GM21528 (cell line): Measurements from ENCODE around the gene TYW3.
"Not testable (repeated sequence)": the region's sequence is repeated elsewhere in the genome, so short reads cannot be mapped to it uniquely, and the experiment has no call there.

Experiments
- ATAC-seq: cut with Tn5 transposase; IDR thresholded peaks from one replicate; pipeline ENCODE4 v1.9.1; 2021; ENCODE audit warnings: mild to moderate bottlenecking, moderate library complexity; ENCODE audit not compliant: unreplicated experiment, low FRiP score

The TYW3 gene

DNA sequence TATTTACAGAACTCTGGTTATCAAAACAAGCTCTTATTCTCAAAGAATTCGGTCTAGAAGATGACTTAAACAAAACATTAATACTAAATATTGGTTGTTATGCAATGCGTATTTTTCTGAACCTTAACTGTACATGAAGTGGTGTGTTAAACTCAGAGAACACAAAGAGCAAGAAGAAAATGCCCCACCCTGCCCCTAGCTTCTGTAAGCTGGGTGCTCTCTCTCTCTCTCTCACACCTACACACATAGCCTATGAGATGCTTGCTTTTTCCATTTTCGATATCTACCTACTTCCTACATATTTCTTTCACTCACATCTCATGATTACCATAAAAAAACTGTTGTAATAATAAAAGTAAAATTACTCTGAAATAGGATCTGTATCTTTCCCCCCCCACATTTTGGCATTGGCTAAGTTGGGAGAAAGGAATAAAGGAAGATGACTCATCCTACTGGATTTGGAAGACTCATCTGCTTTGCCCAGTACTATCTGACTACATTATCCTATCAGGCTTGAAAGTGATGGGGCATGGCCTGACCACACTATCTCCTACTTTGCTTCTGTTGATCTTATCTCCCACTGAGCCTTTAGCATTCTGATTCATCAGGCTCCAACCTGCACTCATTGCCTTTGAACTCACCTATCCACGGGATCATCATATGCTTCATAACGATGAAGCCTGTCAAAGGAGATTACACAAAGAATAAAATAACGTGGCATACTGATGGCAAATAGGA lies 3.0 kb upstream of the TYW3 start:
- ATAC-seq, result no peak

DNA sequence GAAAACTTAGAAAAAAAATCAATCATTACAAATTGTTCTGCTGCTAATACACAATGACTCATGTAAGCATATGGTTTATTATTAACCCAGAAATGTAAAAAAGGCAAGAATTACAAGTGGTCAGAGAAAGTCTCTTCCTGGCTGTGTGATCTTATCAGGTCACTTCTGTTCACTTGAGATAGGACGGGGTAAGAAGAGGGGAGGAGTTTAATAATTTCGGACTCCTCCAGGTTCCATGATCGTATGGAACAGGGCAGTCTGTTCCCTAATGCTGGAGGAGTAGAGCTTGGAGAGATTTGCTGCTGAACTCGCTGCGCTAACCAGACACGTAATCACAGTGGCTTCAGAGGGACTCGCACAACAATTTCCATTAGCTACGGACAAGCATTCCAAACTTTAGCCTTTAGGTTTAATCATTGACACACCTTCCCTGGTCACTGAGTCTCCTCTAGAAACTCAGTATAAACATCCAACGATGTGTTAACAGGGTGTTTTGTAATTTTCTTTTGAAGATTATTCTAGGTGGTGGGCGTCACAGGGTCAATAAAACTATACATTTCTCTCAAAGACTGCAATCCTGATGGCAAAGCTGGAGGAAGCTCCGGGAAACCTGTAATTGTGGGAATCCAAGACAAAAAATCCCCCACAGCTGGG lies 1.4 kb upstream of the TYW3 start:
- ATAC-seq, result peak; percentile 14

DNA sequence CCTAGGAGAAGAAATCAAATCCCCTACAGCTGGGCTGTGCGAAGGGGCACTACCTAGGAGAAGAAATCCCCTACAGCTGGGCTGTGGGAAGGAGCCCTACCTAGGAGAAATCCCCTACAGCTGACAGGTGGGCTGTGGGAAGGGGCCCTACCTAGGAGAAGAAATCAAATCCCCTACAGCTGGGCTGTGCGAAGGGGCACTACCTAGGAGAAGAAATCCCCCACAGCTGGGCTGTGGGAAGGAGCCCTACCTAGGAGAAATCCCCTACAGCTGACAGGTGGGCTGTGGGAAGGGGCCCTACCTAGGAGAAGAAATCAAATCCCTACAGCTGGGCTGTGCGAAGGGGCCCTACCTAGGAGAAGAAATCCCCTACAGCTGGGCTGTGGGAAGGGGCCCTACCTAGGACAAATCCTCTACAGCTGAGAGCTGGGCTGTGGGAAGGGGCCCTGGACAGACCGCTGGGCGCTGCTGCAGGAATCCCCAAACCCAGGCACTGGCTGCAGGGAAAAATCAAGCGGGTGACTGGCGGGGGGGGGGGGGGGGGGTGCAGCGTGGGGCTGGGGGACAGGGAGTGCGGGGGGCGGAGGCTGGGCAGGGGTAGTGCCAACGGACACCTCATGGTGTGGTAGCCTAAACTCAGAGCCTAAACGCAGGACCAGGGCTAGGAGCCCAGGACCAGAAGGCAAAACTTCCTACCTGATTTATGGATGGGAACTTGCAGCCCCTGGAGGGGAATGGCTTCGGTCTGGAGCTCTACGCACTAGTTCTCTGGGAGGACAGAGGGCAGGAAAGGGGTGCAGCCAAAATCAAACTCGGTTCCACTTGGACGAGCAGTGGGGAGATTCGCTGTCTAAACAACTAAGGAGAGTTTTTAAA lies 643 bp upstream of the TYW3 start:
- ATAC-seq, result peak; percentile 18

DNA sequence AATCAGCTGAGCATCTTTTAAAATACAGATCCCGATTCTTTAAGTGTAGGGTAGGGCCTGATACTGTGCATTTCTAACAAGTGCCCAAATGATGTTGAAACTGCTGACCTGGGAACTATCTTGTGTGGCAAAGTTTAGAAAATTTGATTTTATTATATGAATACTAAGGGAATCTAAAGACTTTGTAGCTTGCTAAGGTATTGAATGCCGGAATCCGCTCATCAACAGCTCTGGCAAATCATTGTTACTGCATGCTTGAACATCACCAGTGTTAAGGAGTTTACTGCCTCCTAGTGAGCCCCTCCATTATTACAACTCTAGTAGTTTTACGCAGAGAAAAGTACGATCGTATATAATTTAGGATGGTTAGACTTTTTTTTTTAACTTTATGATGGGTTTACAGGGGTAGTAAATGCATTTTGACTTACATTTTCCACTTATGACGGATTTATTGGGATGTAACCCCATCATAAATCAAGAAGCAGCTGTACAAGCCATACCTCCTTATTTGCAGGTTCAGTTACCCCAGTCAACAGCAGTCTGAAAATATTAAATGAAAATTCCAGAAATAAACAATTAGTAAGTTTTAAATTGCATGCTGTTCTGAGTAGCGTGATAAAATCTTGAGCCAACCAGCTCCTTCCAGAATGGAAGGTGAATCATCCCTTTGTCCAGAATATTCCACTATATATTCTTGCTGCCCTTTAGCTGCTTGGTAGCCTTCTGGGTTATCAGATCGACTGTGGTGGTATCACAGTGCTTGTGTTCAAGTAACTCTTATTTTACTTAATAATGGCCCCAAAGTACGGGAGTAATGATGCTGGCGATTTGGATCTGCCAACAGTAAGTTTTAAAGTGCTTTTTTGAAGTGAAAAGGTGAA lies 892 bp downstream of the TYW3 start:
- peak; percentile 63 for ATAC-seq

DNA sequence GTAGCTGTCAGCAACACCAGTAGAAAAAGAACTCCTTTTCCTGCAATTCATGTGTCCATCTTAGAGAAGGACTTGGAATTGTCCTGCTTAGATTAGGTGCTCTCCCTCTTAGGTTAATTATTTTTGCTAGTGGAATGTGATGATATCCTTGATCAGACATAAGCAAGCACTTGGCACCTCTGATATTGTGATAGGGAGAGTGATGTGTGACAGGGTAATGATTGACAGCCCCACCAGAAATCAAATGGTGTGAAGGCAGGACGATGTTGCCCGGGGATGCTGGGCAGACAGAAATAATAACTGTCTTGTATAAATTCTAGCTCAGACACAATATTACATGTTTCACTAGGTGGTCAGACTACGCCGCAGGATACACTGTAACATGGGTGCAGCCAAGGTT lies 4.4 kb downstream of the TYW3 start:
- no peak for ATAC-seq

DNA sequence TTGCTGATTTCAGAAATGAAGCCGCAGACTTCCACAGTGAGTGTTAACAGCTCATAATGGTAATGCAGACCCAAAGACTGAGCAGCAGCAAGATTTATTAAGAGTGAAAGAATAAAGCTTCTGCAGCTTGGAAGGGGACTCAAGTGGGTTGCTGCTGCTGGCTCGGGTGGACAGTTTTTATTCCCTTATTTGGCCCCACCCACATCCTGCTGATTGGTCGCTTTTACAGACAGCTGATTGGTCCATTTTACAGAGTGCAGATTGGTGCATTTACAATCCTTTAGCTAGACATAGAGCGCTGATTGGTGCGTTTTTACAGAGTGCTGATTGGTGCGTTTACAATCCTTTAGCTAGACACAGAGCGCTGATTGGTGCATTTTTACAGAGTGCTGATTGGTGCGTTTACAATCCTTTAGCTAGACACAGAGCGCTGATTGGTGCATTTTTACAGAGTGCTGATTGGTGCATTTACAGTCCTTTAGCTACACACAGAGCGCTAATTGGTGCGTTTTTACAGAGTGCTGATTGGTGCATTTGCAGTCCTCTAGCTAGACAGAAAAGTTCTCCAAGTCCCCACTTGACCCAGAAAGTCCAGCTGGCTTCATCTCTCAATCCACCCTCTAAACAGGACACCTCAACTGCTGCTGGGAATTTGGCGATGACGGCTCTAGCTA lies 7.5 kb downstream of the TYW3 start:
- not testable (repeated sequence) for ATAC-seq

DNA sequence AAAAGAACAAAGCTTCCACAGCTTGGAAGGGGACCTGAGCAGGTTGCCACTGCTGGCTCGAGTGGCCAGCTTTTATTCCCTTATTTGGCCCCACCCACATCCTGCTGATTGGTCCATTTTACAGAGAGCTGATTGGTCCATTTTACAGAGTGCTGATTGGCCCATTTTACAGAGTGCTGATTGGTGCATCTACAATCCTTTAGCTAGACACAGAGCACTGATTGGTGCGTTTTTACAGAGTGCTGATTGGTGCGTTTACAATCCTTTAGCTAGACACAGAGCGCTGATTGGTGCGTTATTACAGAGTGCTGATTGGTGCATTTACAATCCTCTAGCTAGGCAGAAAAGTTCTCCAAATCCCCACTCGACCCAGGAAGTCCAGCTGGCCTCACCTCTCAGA lies 12.3 kb downstream of the TYW3 start:
- not testable (repeated sequence) for ATAC-seq

DNA sequence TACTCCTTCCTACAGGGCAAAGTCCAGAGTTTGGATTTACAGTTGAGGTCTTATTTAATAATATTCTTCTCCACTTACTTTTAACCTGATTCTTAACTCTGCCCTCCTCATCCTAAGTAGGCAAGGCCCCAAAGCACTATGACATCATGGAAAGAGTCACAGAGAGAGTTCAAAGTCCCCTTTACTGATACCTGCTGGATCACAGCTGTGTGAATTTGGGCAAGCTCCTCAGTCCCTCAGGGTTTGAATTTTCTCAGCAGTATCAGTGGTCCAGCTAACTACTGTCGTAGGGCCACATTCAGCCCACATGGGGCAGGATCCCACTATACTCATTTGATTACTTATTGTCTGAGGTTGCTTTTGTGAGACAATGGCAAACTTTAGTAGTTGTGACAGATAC lies 16.0 kb downstream of the TYW3 start:
- ATAC-seq, result no peak

DNA sequence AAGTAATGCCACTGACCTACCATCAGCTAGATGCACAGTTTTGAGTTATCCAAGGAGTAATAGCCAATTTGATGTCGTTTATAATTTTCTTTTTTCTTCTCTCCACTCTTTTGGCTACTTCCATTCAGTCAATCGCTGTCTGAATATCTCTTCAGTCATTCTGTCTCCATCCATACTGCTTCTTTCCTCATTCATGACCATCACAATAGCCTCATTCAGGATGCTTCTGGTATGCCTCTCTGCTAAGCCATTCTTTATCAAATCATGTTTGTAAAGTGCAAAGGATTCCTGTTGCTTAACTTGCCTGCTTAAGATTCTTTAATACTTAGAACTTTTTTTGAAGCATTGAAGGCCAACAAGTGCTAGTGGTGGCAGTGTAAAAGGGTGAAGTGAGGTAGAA lies 20.2 kb downstream of the TYW3 start:
- ATAC-seq, result no peak

DNA sequence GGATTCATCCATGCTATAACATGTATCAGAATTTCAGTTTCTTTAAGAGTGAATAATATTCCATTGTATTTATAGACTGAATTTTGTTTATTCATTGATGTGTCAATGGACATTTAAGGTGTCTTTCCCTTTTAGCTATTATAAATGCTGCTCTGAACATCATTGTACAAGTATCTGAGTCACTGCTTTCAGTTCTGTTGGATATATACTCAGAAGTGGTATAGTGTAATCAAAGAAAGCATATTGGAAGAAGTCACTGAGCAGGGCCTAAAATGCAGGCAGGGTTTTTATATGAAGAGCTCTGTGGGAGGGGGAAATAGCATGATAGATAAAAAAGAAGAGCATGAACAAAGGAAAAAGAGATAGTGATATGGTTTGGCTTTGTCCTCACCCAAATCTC lies 22.5 kb downstream of the TYW3 start:
- ATAC-seq, result no peak

DNA sequence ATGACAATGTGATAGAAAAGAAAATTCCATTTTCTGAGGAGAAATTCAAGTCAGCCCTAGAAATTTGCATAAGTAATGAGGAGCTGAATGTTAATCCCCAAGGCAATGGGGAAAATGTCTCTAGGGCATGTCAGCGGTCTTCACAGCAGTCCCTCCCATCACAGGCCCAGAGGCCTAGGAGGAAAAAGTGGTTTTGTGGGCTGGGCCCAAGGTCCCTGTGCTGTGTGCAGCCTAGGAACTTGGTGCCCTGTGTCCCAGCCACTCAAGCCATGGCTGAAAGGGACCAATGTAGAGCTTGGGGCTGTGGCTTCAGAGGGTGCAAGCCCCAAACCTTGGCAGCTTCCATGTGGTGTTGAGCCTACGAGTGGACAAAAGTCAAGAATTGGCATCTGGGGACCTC lies 23.7 kb downstream of the TYW3 start:
- ATAC-seq, result not testable (repeated sequence)

DNA sequence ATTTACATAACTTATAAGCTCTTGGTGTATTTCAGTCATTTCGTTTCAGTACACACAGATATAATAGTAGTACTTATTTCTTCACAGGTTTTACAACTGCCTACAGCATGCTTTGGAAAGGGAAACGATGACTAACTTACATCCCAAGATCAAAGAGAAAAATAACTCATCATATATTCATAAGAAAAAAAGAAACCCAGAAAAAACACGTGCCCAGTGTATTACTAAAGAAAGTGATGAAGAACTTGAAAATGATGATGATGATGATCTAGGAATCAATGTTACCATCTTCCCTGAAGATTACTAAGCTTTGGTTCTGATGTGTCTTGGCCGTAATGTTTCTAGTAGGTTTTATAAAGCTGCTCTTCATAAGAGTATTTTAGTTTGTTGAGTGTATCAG lies 30.9 kb downstream of the TYW3 start:
- no peak for ATAC-seq

DNA sequence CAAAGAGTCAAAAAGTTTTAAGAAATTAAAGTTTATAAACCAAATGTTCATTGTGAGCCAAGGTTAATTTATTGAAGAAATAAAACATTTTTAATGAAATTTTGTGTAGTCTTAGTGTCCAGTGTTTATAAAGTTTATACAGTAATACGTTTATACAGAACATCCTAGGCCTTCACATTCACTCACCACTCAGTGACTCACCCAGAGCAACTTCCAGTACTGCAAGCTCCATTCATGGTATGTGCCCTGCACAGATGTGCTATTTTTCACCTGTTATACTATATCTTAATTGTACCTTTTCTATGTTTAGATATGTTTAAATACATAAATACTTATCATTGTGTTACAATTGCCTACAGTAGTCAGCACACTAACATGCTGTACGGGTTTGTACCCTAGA lies 33.6 kb downstream of the TYW3 start:
- no peak for ATAC-seq

DNA sequence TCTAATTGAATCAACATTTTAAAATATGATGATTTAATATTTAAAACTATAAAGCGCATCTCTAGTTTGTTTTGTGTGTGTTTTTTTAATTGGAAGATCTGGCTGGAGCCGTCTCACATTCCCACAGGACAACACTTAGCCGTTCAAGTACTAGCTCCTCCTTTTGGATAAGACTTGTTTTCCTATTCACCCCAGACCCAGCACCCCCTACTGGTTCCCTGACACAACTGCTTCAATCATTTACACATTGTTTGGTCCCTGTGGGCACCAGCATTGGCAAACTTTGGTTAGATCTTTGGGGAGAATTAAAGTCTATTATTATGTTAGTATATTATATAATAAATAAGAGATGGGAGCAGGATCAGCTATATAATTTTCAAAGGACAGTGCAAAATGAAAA lies 34.5 kb downstream of the TYW3 start:
- no peak for ATAC-seq

DNA sequence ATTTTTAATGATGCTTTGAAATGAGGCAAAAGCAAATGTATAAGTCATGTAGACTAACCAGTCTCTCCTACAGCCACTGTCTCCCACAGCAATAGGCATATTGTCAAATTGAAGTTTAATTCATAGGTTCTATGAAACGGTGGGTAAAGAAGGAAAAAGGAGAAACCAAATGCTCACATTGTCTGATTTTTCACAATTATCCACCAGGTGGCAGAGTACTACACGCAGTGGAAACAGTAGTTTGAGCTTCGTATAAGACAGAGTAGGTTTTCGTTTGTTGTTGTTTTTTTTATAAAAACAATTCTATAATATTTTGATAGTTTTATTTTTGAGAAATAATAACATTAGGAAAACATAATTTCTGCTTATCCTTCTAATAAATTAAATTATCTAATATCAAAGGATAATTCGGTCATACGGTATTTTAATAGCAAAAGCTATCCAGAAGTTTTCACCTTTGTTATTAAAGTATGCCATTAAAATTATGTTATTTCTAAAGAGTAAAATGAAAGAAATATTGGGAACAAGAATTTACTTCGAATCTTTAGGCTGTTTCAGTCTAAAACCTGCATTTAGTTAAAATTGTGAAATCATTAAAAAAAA lies 39.1 kb downstream of the TYW3 start:
- ATAC-seq, result no peak

DNA sequence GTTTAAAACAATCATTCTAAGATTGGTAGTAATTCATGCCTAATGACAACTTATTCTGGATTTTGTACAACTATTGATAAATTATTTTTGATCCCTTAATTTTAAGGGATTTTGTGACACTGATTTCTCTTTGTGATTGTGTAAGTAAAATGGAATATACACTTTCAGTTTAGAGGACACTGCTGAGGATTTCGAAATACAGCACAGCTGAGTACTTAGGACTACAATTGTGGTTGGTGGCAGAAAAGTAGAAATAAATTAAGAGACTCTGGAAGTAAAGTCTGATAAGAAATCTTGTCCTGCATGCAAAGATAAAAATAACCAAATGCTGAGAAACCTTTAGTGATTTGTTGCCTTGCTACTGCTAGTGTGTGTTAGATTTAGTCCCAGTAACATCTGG lies 40.0 kb downstream of the TYW3 start:
- no peak for ATAC-seq

DNA sequence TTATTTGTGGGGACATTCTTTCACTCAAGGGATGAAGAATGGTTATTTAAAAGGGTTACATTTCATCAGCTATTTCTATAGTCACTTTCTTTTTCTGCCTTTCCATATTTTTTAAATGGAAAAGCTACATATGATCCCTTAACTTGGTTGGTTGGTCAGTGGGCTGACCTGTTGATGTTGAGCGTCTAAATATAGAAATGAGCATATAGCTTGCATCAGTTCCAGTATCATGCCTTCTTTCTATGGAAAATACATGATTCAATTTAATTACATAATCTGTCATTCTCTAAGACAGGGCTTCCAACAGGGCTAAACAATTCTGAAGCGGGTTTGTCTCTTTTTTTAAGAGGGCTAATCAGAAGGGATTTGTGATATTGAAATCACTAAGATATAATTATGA lies 40.6 kb downstream of the TYW3 start:
- ATAC-seq, result no peak

DNA sequence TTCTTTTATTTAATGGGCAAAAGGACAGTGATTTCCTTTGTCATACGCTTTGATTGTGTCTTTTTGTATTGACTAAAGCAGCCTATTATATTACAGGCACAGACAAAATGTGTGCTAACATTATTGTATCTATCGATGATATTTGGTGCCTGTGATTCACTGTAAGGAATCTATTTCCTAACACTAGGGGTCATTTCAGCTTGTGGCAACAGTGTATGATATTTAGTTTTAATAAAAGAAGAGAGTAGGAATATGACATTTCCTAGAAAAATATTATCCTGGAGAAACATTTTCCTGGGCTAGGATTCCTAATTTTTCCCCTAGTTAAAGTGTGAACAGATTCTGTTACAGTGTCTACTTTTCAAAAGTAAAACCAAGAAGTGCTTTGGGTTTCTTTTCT lies 42.8 kb downstream of the TYW3 start:
- ATAC-seq, result no peak

DNA sequence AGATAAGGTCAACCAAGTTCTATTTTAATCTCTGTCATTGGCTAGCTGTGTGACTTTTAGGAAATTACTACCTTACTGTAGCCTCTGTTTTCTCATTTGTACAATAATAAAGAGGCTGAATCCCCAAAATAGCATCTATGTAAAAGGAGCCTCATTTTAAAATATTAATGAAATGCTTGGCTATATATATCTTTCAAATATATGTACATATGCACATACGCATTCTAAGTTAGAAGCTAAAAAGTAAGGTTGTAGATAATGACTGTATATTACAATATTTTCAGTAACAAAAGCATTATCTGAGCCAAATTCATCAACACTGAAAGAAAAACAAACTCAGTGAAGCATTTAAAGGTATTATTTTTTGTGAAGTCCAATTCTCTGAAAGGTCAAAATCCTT lies 44.6 kb downstream of the TYW3 start:
- ATAC-seq, result no peak

DNA sequence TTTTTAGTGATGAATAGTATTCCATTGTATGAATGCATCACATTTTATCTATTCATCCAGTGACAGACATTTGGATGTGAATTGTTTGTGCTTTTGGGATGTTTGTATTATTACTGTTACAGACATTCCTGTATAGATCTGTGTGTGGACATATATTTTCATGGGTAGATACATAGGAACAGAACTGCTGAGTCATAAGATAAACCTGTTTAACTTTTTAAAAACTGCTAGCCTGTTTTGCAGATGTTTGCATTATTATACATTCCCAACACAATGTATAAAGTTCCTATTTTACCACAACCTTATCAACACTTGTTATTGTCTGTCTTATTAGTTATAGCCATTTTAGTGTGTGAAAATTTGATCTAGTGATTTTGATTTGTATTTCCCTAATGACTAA lies 46.8 kb downstream of the TYW3 start:
- no peak for ATAC-seq
